Mucosa of descending colon (tissue), 3 donors: ENCODE measurements around the gene CEP131. TPM values are rescaled to one million over a fixed set of nuclear protein-coding genes. Genes with fewer than 3 reads are reported as not detected.

Experiments used
- ATAC-seq: fragments of 200-7000 bp; cut with Tn5 transposase; one replicate; pipeline ENCODE4 v1.9.1; 2020; ENCODE audit warnings: mild to moderate bottlenecking, moderate library complexity
- DNase-seq, 3 donors: peaks; one replicate each; pipeline ENCODE4 v3.0.0-alpha.2; 2020
- H3K36me3 ChIP-seq: fragments of 200-600 bp; one replicate; pipeline ENCODE4 v1.8.0; 2021; ENCODE audit warnings: low read depth, mild to moderate bottlenecking
- H3K4me1 ChIP-seq: fragments of 200-600 bp; one replicate; pipeline ENCODE4 v1.8.0; 2021; ENCODE audit warnings: low read depth, mild to moderate bottlenecking
- H3K4me3 ChIP-seq: fragments of 200-600 bp; one replicate; pipeline ENCODE4 v1.8.0; 2021; ENCODE audit warnings: mild to moderate bottlenecking
- H3K9me3 ChIP-seq: fragments of 200-600 bp; one replicate; pipeline ENCODE4 v1.8.0; 2021; ENCODE audit warnings: mild to moderate bottlenecking
- intact Hi-C, 2 donors: fragments of 100-400 bp; cut with DNase I in 1 of 2; cut with micrococcal nuclease in 1 of 2; formaldehyde crosslinking; loops; one replicate each; pipeline versions ENCODE4 v1.11.0 to v1.11.1; 2022; cut with DNase I, micrococcal nuclease
- total RNA-seq, 3 donors: library from RNA; stranded (reverse); fragmentation: NEBNext Ultra II Directional in 2 of 3; extraction: Animal tissue kit (Norgen Biotek cat#: 25700) in 2 of 3; gene quantifications; one replicate each; pipeline versions ENCODE4 v1.2.1 to v1.2.4, GENCODE V29; 2021 to 2023
- TF ChIP-seq, protein P1 (sequence below): fragments of 200-600 bp; IDR thresholded peaks from one replicate; pipeline ENCODE4 v1.8.0; 2022; ENCODE audit warnings: antibody characterized with exemption, mild to moderate bottlenecking
- donor health status: DM: no; HTN: no; CAD: no; lungs with moderate emphysema.
- donor health status: DM: no; HTN: no; CAD: no.
- donor health status: DM: no; HTN: yes; CAD: no.

The CEP131 gene
- total RNA-seq, 3 donors from 2014 or later = 5.7 to 9.3 (median 8.7) TPM

DNA sequence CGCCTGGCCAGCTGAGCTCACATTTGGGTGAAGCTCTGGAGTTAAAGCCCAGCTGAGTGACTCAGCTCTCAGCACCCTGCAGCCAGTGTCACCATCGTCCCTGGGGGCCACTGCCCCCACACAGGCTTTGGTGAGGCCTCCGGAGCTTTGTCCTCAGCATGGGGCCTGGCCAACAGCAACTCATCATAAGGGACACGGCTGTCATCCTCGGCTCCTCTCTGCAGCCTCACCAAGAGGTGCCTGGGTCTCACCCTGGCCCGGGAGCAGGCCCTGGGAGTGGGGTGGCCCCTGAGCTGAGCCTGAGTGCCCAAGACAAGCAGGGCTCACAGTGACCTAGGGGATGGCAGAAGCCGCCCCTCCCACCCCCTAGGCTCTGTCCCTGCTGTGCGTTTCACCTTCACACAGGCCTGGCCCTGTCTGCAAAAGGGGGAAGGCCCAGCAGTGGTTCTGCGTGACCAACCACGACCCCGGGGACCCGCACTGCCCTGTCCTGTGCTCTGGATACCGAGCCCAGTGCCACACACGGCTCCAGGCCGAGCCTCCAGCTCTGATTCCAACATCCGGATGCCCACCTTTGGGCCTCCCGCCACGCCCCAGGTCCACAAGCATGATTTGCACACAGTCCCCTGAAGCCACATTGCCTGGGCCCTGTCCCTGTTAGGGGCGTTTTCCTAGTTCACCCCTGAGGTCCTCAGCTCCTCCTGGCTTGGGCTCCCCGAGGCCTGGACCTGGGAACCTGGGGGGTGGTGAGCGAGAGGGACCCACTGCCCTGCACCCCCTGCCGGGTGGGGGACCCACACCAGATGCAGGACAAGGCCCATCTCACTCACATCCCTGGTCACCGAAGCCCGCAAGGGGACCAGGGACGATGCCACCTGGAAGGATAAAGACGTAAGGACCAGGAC lies 34.9 kb downstream of the CEP131 start:
- Histone ChIP-seq H3K4me3 (no peak overlapping the region), H3K36me3 (no peaks in the 10 kb centered on the region), H3K9me3 (no peaks in the 10 kb centered on the region), H3K4me1 (no peaks in the 10 kb centered on the region)
- TF ChIP-seq, protein P1, sequence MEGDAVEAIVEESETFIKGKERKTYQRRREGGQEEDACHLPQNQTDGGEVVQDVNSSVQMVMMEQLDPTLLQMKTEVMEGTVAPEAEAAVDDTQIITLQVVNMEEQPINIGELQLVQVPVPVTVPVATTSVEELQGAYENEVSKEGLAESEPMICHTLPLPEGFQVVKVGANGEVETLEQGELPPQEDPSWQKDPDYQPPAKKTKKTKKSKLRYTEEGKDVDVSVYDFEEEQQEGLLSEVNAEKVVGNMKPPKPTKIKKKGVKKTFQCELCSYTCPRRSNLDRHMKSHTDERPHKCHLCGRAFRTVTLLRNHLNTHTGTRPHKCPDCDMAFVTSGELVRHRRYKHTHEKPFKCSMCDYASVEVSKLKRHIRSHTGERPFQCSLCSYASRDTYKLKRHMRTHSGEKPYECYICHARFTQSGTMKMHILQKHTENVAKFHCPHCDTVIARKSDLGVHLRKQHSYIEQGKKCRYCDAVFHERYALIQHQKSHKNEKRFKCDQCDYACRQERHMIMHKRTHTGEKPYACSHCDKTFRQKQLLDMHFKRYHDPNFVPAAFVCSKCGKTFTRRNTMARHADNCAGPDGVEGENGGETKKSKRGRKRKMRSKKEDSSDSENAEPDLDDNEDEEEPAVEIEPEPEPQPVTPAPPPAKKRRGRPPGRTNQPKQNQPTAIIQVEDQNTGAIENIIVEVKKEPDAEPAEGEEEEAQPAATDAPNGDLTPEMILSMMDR = no peak
- DNase-seq (no peak), ATAC-seq (no peak)
- intact Hi-C loops = no loop called here

DNA sequence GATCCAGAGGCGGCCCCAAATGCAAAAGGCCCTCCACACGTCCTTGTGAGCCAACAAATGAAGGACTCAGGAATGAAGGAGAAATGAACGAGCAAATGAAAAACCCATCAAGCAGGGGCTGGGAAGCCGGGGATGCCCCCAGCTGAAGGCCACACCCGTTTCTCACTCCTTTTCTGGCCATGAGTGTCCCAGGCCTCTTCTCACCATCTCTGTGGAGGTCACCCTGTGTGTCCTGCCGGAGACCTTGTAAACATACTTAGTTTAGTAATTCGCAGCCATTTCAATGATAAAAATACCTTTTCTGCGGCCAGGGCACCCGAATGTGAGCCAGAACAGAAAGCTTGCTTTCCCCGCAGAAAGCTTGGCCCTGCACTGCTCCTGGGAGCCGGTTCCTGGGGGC lies 35.6 kb downstream of the CEP131 start:
- no peak for ATAC-seq
- intact Hi-C loops = no loop called here
- DNase-seq = no peak
- H3K4me1 ChIP-seq = no peaks in the 10 kb centered on the region
- no peak overlapping the region for H3K4me3 ChIP-seq
- H3K9me3 ChIP-seq = no peaks in the 10 kb centered on the region
- TF ChIP-seq, protein P1 = no peak
- no peaks in the 10 kb centered on the region for H3K36me3 ChIP-seq

DNA sequence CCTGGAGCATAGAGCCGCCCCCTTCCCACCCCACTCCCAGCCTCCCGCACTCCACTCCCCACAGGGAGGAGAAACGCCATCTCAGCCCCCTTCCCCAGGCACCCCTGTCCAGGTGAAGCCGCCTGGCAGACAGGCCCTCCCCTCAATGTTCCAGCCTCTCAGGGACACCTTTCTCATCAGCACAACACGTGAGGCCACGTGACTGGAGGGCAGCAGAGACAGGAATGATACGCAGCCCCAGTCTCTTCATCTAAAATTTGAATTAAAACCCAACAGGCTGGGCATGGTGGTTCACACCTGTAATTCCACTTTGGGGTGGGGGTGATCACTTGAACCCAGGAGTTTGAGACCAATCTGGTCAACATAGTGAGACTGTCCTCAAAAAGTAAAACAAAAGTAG lies 36.6 kb downstream of the CEP131 start:
- Histone ChIP-seq H3K36me3 (no peaks in the 10 kb centered on the region), H3K4me1 (no peaks in the 10 kb centered on the region), H3K9me3 (no peaks in the 10 kb centered on the region), H3K4me3 (no peak overlapping the region)
- no peak for DNase-seq
- intact Hi-C loops = no loop called here
- TF ChIP-seq, protein P1 = no peak
- no peak for ATAC-seq

DNA sequence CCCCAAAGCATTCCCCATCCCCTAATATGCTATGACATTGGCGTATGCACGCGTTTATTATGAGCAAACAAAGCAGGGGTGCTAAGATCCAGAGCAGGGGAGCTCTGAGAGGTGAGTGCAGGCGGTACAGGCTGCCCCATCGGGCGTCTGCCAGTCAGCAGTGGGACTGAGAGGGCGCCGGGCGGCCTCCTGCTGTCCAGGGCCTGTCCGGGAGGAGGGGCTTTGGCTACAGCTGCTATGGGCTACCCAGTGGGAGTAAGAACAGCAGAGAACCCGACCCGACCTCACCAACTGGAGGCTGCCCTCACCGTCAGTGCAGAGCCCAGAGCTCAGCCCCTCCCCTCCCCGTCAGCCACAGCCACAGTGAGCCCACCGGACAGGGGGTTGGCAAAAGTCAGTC lies 38.2 kb downstream of the CEP131 start:
- Histone ChIP-seq H3K36me3 (no peaks in the 10 kb centered on the region), H3K9me3 (no peaks in the 10 kb centered on the region), H3K4me3 (no peak overlapping the region), H3K4me1 (no peaks in the 10 kb centered on the region)
- intact Hi-C loops = no loop called here
- DNase-seq (no peak), ATAC-seq (no peak)
- TF ChIP-seq, protein P1 = no peak

DNA sequence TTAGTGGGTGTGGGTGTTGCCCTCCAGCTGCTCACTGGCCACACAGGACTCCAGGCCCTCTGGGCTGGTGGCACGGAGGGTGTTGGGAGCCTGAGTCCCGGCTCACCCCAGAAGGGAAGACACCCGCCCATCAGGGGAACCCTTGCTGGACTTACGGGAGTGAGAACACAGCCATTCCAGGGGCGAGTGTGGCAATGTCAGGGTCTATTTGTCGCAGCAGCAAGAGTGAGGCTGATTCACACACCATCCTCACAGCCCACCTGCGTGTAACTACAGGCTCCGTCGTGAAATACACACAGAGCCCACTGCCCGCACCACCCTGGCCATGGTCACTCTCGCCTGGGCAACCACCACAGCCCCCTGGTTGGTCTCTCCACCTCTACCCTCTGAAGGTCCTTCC lies 39.0 kb downstream of the CEP131 start:
- H3K4me3 ChIP-seq = no peak overlapping the region
- intact Hi-C loops = no loop called here
- no peaks in the 10 kb centered on the region for H3K9me3 ChIP-seq
- no peaks in the 10 kb centered on the region for H3K36me3 ChIP-seq
- no peaks in the 10 kb centered on the region for H3K4me1 ChIP-seq
- TF ChIP-seq, protein P1 = no peak
- ATAC-seq (no peak), DNase-seq (no peak)
